T-cell (primary cell): ENCODE data around the gene WBP2NL. TPM values are rescaled to one million over a fixed set of nuclear protein-coding genes. Genes with fewer than 3 reads are reported as not detected.
A peak's percentile ranks its signal among the peaks of the same experiment; 100 is the strongest.

Experiments
- ATAC-seq, 4 experiments: fragments of 200-7000 bp in 3 of 4; fragments of 150-1000 bp in 1 of 4; cut with Tn5 transposase; replicated peaks in 1 of 4; 1 replicate in 3 of 4; 2 replicates in 1 of 4; pipeline ENCODE4 v1.10.0; 2021; ENCODE audit warnings: moderate library complexity in 3 of 4, mild to moderate bottlenecking in 2 of 4, moderate number of reproducible peaks in 1 of 4
- CTCF ChIA-PET, 2 donors: fragments of 300-600 bp; sonication (Branson Sonifier 250); formaldehyde crosslinking; loops; one replicate each; lab custom pipeline; 2022; ENCODE audit warnings: antibody characterized with exemption in 2 of 2; lab: Charles Lee
- POLR2A ChIA-PET, 2 donors: fragments of 300-600 bp; sonication (Branson Sonifier 250); formaldehyde crosslinking; loops; one replicate each; lab custom pipeline; 2022; ENCODE audit warnings: antibody characterized with exemption in 2 of 2; lab: Charles Lee
- DNase-seq, 35 experiments: peaks; one replicate each; pipeline versions ENCODE4 v3.0.0 to v3.0.0-alpha.2; 2013 to 2023
- H3K27ac ChIP-seq: one replicate; pipeline ENCODE4 v1.5.1; 2013; ENCODE audit warnings: low read length
- H3K27me3 ChIP-seq, 2 experiments: replicated peaks in 1 of 2; 1 replicate in 1 of 2; 2 replicates in 1 of 2; pipeline versions ENCODE4 v1.6.1 to v1.7.0; 2013; ENCODE audit warnings: low read length in 1 of 2, mixed read lengths in 1 of 2; ENCODE audit not compliant: control insufficient read depth in 2 of 2, insufficient read depth in 2 of 2; ENCODE audit errors: extremely low read depth in 1 of 2
- H3K36me3 ChIP-seq, 2 donors: 1 replicate in 1 of 2; 2 replicates in 1 of 2; pipeline versions ENCODE4 v1.6.1 to v1.7.0; 2013; ENCODE audit warnings: low read length in 1 of 2; ENCODE audit not compliant: control insufficient read depth in 2 of 2, insufficient read depth in 1 of 2; ENCODE audit errors: extremely low read depth in 1 of 2
- H3K4me1 ChIP-seq, 2 experiments: 1 replicate in 1 of 2; 2 replicates in 1 of 2; pipeline versions ENCODE4 v1.6.1 to v1.7.0; 2013; ENCODE audit warnings: low read length in 2 of 2, mixed read lengths in 1 of 2; ENCODE audit not compliant: insufficient read depth in 2 of 2, control insufficient read depth in 1 of 2; ENCODE audit errors: extremely low read depth in 1 of 2
- H3K4me3 ChIP-seq, 2 donors: 1 replicate in 1 of 2; 2 replicates in 1 of 2; pipeline versions ENCODE4 v1.5.1 to v1.7.0; 2013; ENCODE audit warnings: mild to moderate bottlenecking in 2 of 2, low read length in 1 of 2, moderate library complexity in 1 of 2; ENCODE audit not compliant: control insufficient read depth in 1 of 2; ENCODE audit errors: extremely low read depth in 1 of 2
- H3K9me3 ChIP-seq: 2 replicates; pipeline ENCODE4 v1.7.0; 2013
- H3K27ac Mint-ChIP-seq, 2 donors: one replicate each; pipeline ENCODE4 v1.8.0; 2020 to 2021; ENCODE audit warnings: mild to moderate bottlenecking in 2 of 2, mixed read lengths in 2 of 2
- H3K27me3 Mint-ChIP-seq, 2 donors: one replicate each; pipeline ENCODE4 v1.8.0; 2021 to 2022; ENCODE audit warnings: mixed read lengths in 2 of 2
- H3K36me3 Mint-ChIP-seq: one replicate; pipeline ENCODE4 v1.8.0; 2021; ENCODE audit warnings: mixed read lengths
- H3K4me1 Mint-ChIP-seq, 3 donors: one replicate each; pipeline ENCODE4 v1.8.0; 2020 to 2022; ENCODE audit warnings: mixed read lengths in 3 of 3, mild to moderate bottlenecking in 1 of 3
- H3K4me3 Mint-ChIP-seq, 3 donors: one replicate each; pipeline ENCODE4 v1.8.0; 2020 to 2022; ENCODE audit warnings: mild to moderate bottlenecking in 3 of 3, mixed read lengths in 3 of 3, moderate library complexity in 3 of 3
- H3K9me3 Mint-ChIP-seq, 3 donors: one replicate each; pipeline ENCODE4 v1.8.0; 2020 to 2022; ENCODE audit warnings: mixed read lengths in 3 of 3
- WGBS: methylation state at CpG from one replicate; pipeline ENCODE4 v1.1.5; 2013; ENCODE audit warnings: missing lambda C conversion rate; ENCODE audit not compliant: insufficient coverage; 5-methylcytosine and 5-hydroxymethylcytosine counted together
- total RNA-seq, 35 experiments: library from RNA in 6 of 35; stranded (reverse) in 6 of 35; fragments of 120-200 nt in 1 of 35; gene quantifications; one replicate each; pipeline versions ENCODE4 v1.2.1 to v1.2.4 and lab custom pipeline; 2013 to 2026

Gene WBP2NL
- total RNA-seq, 5 donors from 2014 or later (not counting 1 experiment from before 2014, with no cell fraction given) = 1.5 to 2.8 (median 2.2) TPM

DNA sequence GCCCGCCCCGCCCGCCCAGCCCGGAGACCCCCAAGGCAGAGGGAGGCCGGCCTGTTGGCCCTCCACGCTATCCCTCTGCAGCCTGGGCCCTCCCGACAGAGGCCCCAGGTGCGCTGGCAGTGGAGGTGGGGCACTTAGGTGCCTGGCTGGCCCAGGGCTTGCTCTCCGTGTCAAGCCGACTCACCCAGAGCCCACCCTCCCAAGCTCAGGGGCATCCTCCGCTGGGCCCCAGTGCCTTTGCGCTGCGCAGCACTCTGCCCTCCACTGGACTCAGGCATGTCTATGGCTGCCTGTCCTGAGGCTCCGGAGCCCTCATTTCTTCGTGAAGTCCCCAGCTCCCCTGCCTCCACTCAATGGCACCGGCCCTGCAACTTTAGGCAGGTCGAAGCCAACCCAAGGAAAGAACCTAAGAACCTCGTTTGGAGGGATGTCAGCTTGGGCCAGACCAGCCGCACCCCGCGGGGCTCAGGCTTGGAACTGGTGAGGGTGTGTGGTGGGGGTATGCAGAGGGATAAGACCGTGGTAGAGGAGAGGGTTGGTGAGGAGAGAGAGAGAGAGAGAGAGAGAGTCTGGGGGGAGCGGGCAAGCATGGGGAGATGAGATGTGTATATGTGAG is 40.5 kb upstream of the WBP2NL start:
- H3K36me3 Mint-ChIP-seq = no peaks in the 10 kb centered on the region
- Histone ChIP-seq H3K9me3 (no peaks in the 10 kb centered on the region), H3K27ac (no peak overlapping the region), H3K27me3 (peaks cover 0 to 11% of the 10 kb centered on the region in 2 experiments), H3K36me3 (no peaks in the 10 kb centered on the region), H3K4me1 (peaks cover 0 to 12% of the 10 kb centered on the region in 2 experiments), H3K4me3 (no peak overlapping the region)
- peak; percentile 41 to 62 (median 50) for ATAC-seq
- ChIA-PET CTCF (interaction anchor here in 1 of 2 donors (0.6 kb wide), 2 partner anchors 266 to 516 kb away, joined by 4 read pairs; no protein-coding TSS in a partner anchor), POLR2A (no interaction called here)
- 45% methylated on average over 21 of the region's 23 CpGs for WGBS
- H3K9me3 Mint-ChIP-seq = no peaks in the 10 kb centered on the region
- peaks cover 3 to 11% (median 8%) of the 10 kb centered on the region in 3 donors for H3K4me1 Mint-ChIP-seq
- no peak for DNase-seq
- no peak overlapping the region for H3K27ac Mint-ChIP-seq
- H3K4me3 Mint-ChIP-seq = peak overlapping the region in 1 of 3 donors; percentile 53
- H3K27me3 Mint-ChIP-seq = peaks cover 0 to 4% of the 10 kb centered on the region in 2 donors

DNA sequence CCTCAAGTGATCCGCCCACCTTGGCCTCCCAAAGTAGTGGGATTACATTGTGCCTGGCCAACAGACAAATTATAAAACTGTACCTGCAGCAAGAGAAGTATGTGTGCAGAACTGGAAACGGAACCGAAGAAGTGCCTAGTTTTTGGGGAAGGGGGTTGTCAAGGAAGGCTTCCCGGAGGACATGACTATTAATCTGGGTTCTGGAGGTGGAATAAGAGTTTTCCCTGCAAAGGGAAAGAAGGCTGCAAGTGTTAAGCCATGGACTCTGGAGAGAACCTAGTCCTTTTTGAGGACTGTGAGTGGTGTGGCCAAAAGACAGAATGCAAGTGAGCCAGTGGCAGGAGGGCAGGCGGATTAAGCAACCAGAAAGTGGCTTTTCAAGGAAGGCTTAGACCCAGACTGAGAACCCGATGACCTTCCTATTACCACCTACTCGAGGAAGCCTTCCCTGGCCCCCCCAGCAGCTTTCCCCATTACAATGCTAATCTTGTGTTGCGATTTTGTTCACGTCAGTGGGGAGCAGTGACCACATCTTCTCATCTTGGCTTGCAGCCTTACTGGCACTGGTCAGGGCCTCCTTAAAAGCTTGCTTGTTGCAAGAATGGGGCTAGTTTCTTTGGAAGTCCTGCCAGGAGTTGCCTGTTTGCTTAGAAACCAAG is 35.0 kb upstream of the WBP2NL start:
- Mint-ChIP-seq H3K4me3 (no peak overlapping the region), H3K36me3 (no peaks in the 10 kb centered on the region), H3K27me3 (peaks cover 0 to 5% of the 10 kb centered on the region in 2 donors), H3K9me3 (no peaks in the 10 kb centered on the region), H3K4me1 (peaks cover 0 to 2% (median 0%) of the 10 kb centered on the region in 3 donors), H3K27ac (no peak overlapping the region)
- Histone ChIP-seq H3K9me3 (no peaks in the 10 kb centered on the region), H3K4me1 (no peaks in the 10 kb centered on the region), H3K4me3 (no peak overlapping the region), H3K27ac (no peak overlapping the region), H3K27me3 (peaks cover 0 to 9% of the 10 kb centered on the region in 2 experiments), H3K36me3 (no peaks in the 10 kb centered on the region)
- CTCF ChIA-PET = no interaction called here
- DNase-seq = no peak
- POLR2A ChIA-PET = no interaction called here
- ATAC-seq = no peak
- 84% methylated on average over 8 of the region's 9 CpGs for WGBS

DNA sequence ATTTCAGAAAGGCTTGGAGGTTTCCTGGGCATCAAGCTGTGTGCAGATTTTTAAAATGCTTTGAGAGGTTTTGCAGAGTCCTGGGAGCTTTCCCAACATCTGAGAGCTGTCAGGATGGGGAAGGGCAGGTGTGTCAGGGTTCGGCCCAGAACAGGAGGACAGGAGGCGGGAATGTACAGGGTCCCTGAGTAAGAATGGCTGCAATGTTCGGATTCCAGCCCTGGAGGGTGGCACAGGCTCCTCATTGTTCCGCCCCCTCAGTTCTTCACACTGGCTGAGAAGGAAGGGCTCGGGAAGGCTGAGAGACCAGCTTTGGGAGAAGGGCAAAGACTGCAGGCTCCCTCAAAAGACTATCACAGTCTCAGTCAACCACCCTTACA is 34.5 kb upstream of the WBP2NL start:
- no peaks in the 10 kb centered on the region for H3K9me3 ChIP-seq
- H3K4me1 ChIP-seq = no peaks in the 10 kb centered on the region
- WGBS = 62% methylated on average over 3 of the region's 5 CpGs
- H3K27ac Mint-ChIP-seq = no peak overlapping the region
- no peak overlapping the region for H3K27ac ChIP-seq
- ChIA-PET CTCF (no interaction called here), POLR2A (no interaction called here)
- H3K4me3 ChIP-seq = no peak overlapping the region
- H3K36me3 ChIP-seq = no peaks in the 10 kb centered on the region
- DNase-seq (no peak), ATAC-seq (no peak)
- H3K27me3 ChIP-seq = peaks cover 0 to 11% of the 10 kb centered on the region in 2 experiments
- no peak overlapping the region for H3K4me3 Mint-ChIP-seq
- peaks cover 0 to 5% of the 10 kb centered on the region in 2 donors for H3K27me3 Mint-ChIP-seq
- H3K4me1 Mint-ChIP-seq = peaks cover 0 to 2% (median 0%) of the 10 kb centered on the region in 3 donors
- no peaks in the 10 kb centered on the region for H3K9me3 Mint-ChIP-seq
- H3K36me3 Mint-ChIP-seq = no peaks in the 10 kb centered on the region

DNA sequence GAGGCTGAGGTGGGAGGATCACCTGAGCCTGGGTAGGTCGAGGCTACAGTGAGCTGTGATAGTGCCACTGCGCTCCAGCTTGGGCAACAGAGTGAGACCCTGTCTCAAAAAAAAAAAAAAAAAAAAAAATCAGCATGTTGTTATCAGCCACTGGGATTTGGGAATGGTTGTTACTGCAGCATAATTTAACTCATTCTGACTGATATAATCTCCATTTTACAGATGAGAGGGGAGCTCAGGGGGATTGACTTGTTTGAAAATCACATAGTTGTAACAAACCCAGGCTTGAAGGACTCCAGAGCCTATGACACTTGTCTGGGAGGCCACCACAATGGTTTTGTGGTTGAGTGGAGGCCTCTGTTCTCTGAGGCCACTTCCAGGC is 32.4 kb upstream of the WBP2NL start:
- no peak overlapping the region for H3K4me3 ChIP-seq
- no peak for DNase-seq
- H3K36me3 ChIP-seq = no peaks in the 10 kb centered on the region
- no peaks in the 10 kb centered on the region for H3K9me3 Mint-ChIP-seq
- WGBS = 100% methylated on average over 1 of the region's 2 CpGs
- H3K27me3 Mint-ChIP-seq = peaks cover 0 to 17% of the 10 kb centered on the region in 2 donors
- no peaks in the 10 kb centered on the region for H3K9me3 ChIP-seq
- H3K4me1 Mint-ChIP-seq = no peaks in the 10 kb centered on the region
- peaks cover 0 to 18% of the 10 kb centered on the region in 2 experiments for H3K27me3 ChIP-seq
- no peak overlapping the region for H3K27ac ChIP-seq
- ChIA-PET POLR2A (interaction anchor here in 1 of 2 donors (0.6 kb wide), 1 partner anchor 365 kb away, joined by 5 read pairs; no protein-coding TSS in a partner anchor), CTCF (interaction anchor here in 1 of 2 donors (1.0 to 1.2 kb wide), 3 partner anchors 123 to 478 kb away, joined by 3 to 5 read pairs (median 3); no protein-coding TSS in a partner anchor)
- H3K4me3 Mint-ChIP-seq = no peak overlapping the region
- H3K4me1 ChIP-seq = no peaks in the 10 kb centered on the region
- H3K36me3 Mint-ChIP-seq = no peaks in the 10 kb centered on the region
- H3K27ac Mint-ChIP-seq = no peak overlapping the region
- ATAC-seq = no peak

DNA sequence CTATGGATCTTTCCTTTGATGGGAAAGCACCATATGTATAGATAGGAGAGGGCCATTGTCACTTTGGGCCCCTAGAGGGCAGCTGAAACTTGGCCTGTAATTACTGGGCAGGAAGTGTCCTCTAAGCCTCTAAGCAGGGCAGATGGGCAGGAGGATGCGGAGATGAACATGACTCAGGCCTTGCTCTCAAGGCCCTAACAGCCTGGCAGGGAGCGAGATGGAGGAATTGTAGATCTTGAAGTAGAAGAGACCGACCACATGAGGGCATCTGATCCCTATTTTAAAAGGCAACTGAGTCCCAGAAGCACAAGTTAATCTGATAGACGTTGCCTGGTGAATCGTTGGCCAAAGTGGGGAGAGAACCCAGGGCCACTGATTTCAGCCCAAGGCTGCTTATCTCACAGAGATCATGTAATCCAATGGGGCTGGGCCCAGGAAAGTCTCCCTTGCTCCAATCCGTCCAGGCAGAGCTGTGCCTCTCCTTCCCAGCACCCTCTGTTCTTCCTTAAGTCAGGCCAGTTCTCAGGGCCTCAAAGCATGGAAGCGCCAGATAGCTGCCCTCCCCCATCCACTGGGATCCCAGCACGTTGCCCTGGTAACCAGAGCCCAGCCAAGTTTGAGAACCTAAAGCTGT is 31.9 kb upstream of the WBP2NL start:
- no peak overlapping the region for H3K4me3 ChIP-seq
- 47% methylated on average over 5 of the region's 8 CpGs for WGBS
- no peaks in the 10 kb centered on the region for H3K36me3 ChIP-seq
- no peaks in the 10 kb centered on the region for H3K9me3 Mint-ChIP-seq
- H3K27me3 Mint-ChIP-seq = peaks cover 5 to 20% of the 10 kb centered on the region in 2 donors
- peaks cover 0 to 23% of the 10 kb centered on the region in 2 experiments for H3K27me3 ChIP-seq
- H3K4me1 Mint-ChIP-seq = no peaks in the 10 kb centered on the region
- no peaks in the 10 kb centered on the region for H3K4me1 ChIP-seq
- no peaks in the 10 kb centered on the region for H3K36me3 Mint-ChIP-seq
- H3K4me3 Mint-ChIP-seq = no peak overlapping the region
- peak; percentile 65 to 78 (median 71) for ATAC-seq
- POLR2A ChIA-PET = interaction anchor here in 1 of 2 donors (0.6 to 0.7 kb wide), 2 partner anchors 364 to 583 kb away, joined by 4 to 5 read pairs; no protein-coding TSS in a partner anchor
- no peak overlapping the region for H3K27ac ChIP-seq
- H3K27ac Mint-ChIP-seq = peak overlapping the region in 1 of 2 donors; percentile 32
- DNase-seq = peak in 15 of 35 experiments; percentile 13 to 71 (median 24)
- CTCF ChIA-PET = interaction anchor here (0.6 to 1.9 kb wide), 6 partner anchors 124 to 507 kb away, joined by 3 to 8 read pairs (median 4); no protein-coding TSS in a partner anchor
- no peaks in the 10 kb centered on the region for H3K9me3 ChIP-seq

DNA sequence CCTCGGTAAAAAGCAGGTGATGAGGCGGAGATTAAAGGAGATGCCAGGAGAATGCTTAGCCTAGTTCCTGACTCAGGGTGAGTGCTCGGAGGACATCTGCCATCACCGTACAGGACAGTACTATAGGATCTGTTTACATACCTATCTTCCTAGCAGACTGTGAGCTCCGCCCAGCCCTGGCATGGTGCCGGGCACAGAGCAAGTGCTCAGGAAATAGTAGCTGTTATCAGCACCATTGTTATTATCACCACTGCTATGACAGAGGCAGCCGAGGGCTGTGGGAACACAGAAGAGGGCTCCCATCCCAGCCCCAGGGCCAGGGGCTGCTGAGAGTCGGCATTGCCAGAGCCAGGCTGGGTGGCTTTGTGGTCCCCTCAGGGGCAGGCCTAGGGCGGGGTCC is 30.0 kb upstream of the WBP2NL start:
- Mint-ChIP-seq H3K4me3 (no peak overlapping the region), H3K27ac (no peak overlapping the region), H3K27me3 (peaks cover 13 to 35% of the 10 kb centered on the region in 2 donors), H3K4me1 (no peaks in the 10 kb centered on the region), H3K36me3 (no peaks in the 10 kb centered on the region), H3K9me3 (no peaks in the 10 kb centered on the region)
- ChIA-PET CTCF (interaction anchor here in 1 of 2 donors (1.9 kb wide), 1 partner anchor 505 kb away, joined by 5 read pairs; no protein-coding TSS in a partner anchor), POLR2A (no interaction called here)
- WGBS = 65% methylated on average over 4 of the region's 9 CpGs
- Histone ChIP-seq H3K27me3 (peaks cover 0 to 38% of the 10 kb centered on the region in 2 experiments), H3K36me3 (no peaks in the 10 kb centered on the region), H3K4me1 (no peaks in the 10 kb centered on the region), H3K4me3 (no peak overlapping the region), H3K9me3 (no peaks in the 10 kb centered on the region), H3K27ac (no peak overlapping the region)
- ATAC-seq (no peak), DNase-seq (no peak)
